ENCODE measurements around the gene ITGA1. TPM values are rescaled to one million over a fixed set of nuclear protein-coding genes. Genes with fewer than 3 reads are reported as not detected.
"Not testable (repeated sequence)": the region's sequence is repeated elsewhere in the genome, so short reads cannot be mapped to it uniquely, and the experiment has no call there.

ITGA1 gene
- total and polyA plus RNA-seq, 2 donors (not counting 1 experiment from before 2014, with no cell fraction given): 12.6 to 115 TPM

GRCh38 chr5:52743012-52743411, 44.7 kb upstream of the ITGA1 start:
- no peaks in the 10 kb centered on the region for H3K9me3 ChIP-seq (ENCODE audit: control insufficient read depth, insufficient read depth, low read depth, low read length)
- no peaks in the 10 kb centered on the region for H3K27me3 ChIP-seq (ENCODE audit: control insufficient read depth, insufficient read depth, low read length)
- no peak overlapping the region for H3K9ac ChIP-seq (ENCODE audit: insufficient read depth, low read length)
- H4K20me1 ChIP-seq (ENCODE audit: control insufficient read depth, extremely low read depth, insufficient read depth, low read length): no peaks in the 10 kb centered on the region
- no peak overlapping the region for H3K4me2 ChIP-seq (ENCODE audit: extremely low read depth, insufficient read depth, low read length)
- H3K27ac ChIP-seq (ENCODE audit: insufficient read depth, low read length): no peak overlapping the region
- no peaks in the 10 kb centered on the region for H3K79me2 ChIP-seq (ENCODE audit: control insufficient read depth, insufficient read depth, low read length)
- TF ChIP-seq, protein P1, sequence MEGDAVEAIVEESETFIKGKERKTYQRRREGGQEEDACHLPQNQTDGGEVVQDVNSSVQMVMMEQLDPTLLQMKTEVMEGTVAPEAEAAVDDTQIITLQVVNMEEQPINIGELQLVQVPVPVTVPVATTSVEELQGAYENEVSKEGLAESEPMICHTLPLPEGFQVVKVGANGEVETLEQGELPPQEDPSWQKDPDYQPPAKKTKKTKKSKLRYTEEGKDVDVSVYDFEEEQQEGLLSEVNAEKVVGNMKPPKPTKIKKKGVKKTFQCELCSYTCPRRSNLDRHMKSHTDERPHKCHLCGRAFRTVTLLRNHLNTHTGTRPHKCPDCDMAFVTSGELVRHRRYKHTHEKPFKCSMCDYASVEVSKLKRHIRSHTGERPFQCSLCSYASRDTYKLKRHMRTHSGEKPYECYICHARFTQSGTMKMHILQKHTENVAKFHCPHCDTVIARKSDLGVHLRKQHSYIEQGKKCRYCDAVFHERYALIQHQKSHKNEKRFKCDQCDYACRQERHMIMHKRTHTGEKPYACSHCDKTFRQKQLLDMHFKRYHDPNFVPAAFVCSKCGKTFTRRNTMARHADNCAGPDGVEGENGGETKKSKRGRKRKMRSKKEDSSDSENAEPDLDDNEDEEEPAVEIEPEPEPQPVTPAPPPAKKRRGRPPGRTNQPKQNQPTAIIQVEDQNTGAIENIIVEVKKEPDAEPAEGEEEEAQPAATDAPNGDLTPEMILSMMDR (conservative IDR thresholded peaks at IDR 0.05 in 1 of 2, IDR thresholded peaks at IDR 0.05 in 1 of 2; ENCODE audit: low read depth in 1 of 2, low read length in 2 of 2): no peak
- TF ChIP-seq EZH2 (IDR thresholded peaks at IDR 0.05; ENCODE audit: low read length, missing control alignments): no peak
- no peaks in the 10 kb centered on the region for H3K36me3 ChIP-seq (ENCODE audit: control insufficient read depth, insufficient read depth, low read length)
- no peak overlapping the region for H3K4me3 ChIP-seq (replicated peaks in 1 of 4; ENCODE audit: control extremely low read depth in 1 of 4, insufficient read depth in 1 of 4, low read depth in 3 of 4, low read length in 4 of 4)
- no peak for DNase-seq (ENCODE audit: low read depth in 2 of 2)
- H2AFZ ChIP-seq (ENCODE audit: low read length): no peak overlapping the region
- H3K4me1 ChIP-seq (ENCODE audit: control insufficient read depth, extremely low read depth, insufficient read depth, low read length): no peaks in the 10 kb centered on the region

DNA sequence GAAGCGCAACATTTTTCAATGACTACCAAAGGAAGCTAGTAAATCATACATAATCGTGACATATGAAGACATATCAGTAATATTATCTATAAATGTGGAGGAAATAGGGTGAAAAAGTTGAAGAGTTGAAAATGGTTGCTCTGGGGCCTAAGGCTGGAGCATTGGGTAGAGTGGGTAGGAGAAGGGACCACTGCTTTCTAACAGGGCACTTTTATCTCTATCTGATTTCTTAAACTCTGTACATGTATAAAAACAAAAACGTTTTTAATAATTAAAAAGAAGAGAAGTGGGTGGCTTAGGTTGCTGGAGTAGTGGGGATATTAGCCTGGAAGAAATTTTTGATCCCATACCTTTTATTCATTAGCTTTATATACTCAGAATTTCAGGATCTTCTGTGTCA, 44.2 kb upstream of the ITGA1 start:
- DNase-seq (ENCODE audit: low read depth in 2 of 2): no peak

DNA sequence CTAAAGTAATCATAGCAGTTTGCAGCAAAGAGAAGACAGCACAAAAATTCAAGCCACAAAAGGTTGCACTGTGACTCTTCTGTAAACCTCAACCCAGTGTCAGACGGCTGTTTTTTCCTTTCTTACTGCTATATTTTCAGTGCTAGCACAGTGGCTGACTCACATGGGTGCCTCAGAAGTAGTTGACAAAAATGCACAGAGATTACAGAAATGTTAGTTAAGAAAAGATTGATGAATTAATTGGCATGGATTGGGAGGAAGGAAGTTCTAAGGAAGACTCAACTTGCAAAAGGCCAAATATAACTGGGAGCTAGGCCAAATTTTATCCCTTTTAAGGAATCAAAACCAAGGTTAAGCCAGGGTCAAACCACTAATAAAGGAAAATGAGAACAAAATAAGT, 43.7 kb upstream of the ITGA1 start:
- Histone ChIP-seq H3K79me2 (ENCODE audit: control insufficient read depth, insufficient read depth, low read length) (no peaks in the 10 kb centered on the region), H3K4me1 (ENCODE audit: control insufficient read depth, extremely low read depth, insufficient read depth, low read length) (no peaks in the 10 kb centered on the region), H3K27ac (ENCODE audit: insufficient read depth, low read length) (no peak overlapping the region), H3K36me3 (ENCODE audit: control insufficient read depth, insufficient read depth, low read length) (no peaks in the 10 kb centered on the region), H3K4me2 (ENCODE audit: extremely low read depth, insufficient read depth, low read length) (no peak overlapping the region), H3K9ac (ENCODE audit: insufficient read depth, low read length) (no peak overlapping the region), H3K4me3 (replicated peaks in 1 of 4; ENCODE audit: control extremely low read depth in 1 of 4, insufficient read depth in 1 of 4, low read depth in 3 of 4, low read length in 4 of 4) (no peak overlapping the region), H4K20me1 (ENCODE audit: control insufficient read depth, extremely low read depth, insufficient read depth, low read length) (no peaks in the 10 kb centered on the region), H2AFZ (ENCODE audit: low read length) (no peak overlapping the region), H3K9me3 (ENCODE audit: control insufficient read depth, insufficient read depth, low read depth, low read length) (no peaks in the 10 kb centered on the region), H3K27me3 (ENCODE audit: control insufficient read depth, insufficient read depth, low read length) (no peaks in the 10 kb centered on the region)
- peak; percentile 74 to 79 for DNase-seq (ENCODE audit: low read depth in 2 of 2)
- TF ChIP-seq EZH2 (IDR thresholded peaks at IDR 0.05; ENCODE audit: low read length, missing control alignments): no peak
- TF ChIP-seq, protein P1 (conservative IDR thresholded peaks at IDR 0.05 in 1 of 2, IDR thresholded peaks at IDR 0.05 in 1 of 2; ENCODE audit: low read depth in 1 of 2, low read length in 2 of 2): no peak

More for the DNA sequence above, 44.2 kb upstream of the ITGA1 start:
- Histone ChIP-seq H3K4me2 (ENCODE audit: extremely low read depth, insufficient read depth, low read length) (no peak overlapping the region), H3K36me3 (ENCODE audit: control insufficient read depth, insufficient read depth, low read length) (no peaks in the 10 kb centered on the region), H3K79me2 (ENCODE audit: control insufficient read depth, insufficient read depth, low read length) (no peaks in the 10 kb centered on the region), H3K9me3 (ENCODE audit: control insufficient read depth, insufficient read depth, low read depth, low read length) (no peaks in the 10 kb centered on the region), H3K4me1 (ENCODE audit: control insufficient read depth, extremely low read depth, insufficient read depth, low read length) (no peaks in the 10 kb centered on the region), H2AFZ (ENCODE audit: low read length) (no peak overlapping the region), H3K9ac (ENCODE audit: insufficient read depth, low read length) (no peak overlapping the region), H3K4me3 (replicated peaks in 1 of 4; ENCODE audit: control extremely low read depth in 1 of 4, insufficient read depth in 1 of 4, low read depth in 3 of 4, low read length in 4 of 4) (no peak overlapping the region), H3K27ac (ENCODE audit: insufficient read depth, low read length) (no peak overlapping the region), H3K27me3 (ENCODE audit: control insufficient read depth, insufficient read depth, low read length) (no peaks in the 10 kb centered on the region), H4K20me1 (ENCODE audit: control insufficient read depth, extremely low read depth, insufficient read depth, low read length) (no peaks in the 10 kb centered on the region)
- TF ChIP-seq EZH2 (IDR thresholded peaks at IDR 0.05; ENCODE audit: low read length, missing control alignments): no peak
- TF ChIP-seq, protein P1 (conservative IDR thresholded peaks at IDR 0.05 in 1 of 2, IDR thresholded peaks at IDR 0.05 in 1 of 2; ENCODE audit: low read depth in 1 of 2, low read length in 2 of 2): no peak

DNA sequence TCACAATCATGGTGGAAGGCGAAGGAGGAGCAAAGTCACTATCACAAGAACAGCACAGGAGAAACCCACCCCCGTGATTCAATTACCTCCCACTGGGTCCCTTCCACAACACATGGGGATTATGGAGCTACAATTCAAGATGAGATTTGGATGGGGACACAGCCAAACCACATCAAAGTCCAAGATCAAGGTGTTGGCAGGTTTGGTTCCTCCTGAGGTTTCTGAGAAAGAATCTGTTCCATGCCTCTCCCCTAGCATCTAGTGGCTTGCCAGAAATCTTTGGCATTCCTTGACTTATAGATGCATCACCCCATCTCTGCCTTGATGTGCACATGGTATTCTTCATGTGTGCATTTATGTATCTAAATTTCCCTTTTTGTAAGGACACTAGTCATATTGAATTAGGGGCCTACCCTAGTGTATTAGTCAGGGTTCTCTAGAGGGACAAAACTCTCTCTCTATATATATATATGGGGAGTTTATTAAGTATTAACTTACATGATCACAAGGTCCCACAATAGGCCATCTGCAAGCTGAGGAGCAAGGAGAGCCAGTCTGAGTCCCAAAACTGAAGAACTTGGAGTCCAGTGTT, 42.8 kb upstream of the ITGA1 start:
- not testable (repeated sequence) for H3K9me3 ChIP-seq (ENCODE audit: control insufficient read depth, insufficient read depth, low read depth, low read length); H3K9ac ChIP-seq (ENCODE audit: insufficient read depth, low read length); H3K4me2 ChIP-seq (ENCODE audit: extremely low read depth, insufficient read depth, low read length); H3K4me1 ChIP-seq (ENCODE audit: control insufficient read depth, extremely low read depth, insufficient read depth, low read length); H3K4me3 ChIP-seq (replicated peaks in 1 of 4; ENCODE audit: control extremely low read depth in 1 of 4, insufficient read depth in 1 of 4, low read depth in 3 of 4, low read length in 4 of 4); H2AFZ ChIP-seq (ENCODE audit: low read length); H3K36me3 ChIP-seq (ENCODE audit: control insufficient read depth, insufficient read depth, low read length); H3K27ac ChIP-seq (ENCODE audit: insufficient read depth, low read length); H3K79me2 ChIP-seq (ENCODE audit: control insufficient read depth, insufficient read depth, low read length); H3K27me3 ChIP-seq (ENCODE audit: control insufficient read depth, insufficient read depth, low read length); H4K20me1 ChIP-seq (ENCODE audit: control insufficient read depth, extremely low read depth, insufficient read depth, low read length)
- DNase-seq (ENCODE audit: low read depth in 2 of 2): peak in 1 of 2 donors; percentile 21
